Astrocyte (in vitro differentiated cells and primary cell): ENCODE measurements around the gene SPOCK1. TPM values are rescaled to one million over a fixed set of nuclear protein-coding genes. Genes with fewer than 3 reads are reported as not detected.
A peak's percentile ranks its signal among the peaks of the same experiment; 100 is the strongest.

Experiments used
- DNase-seq: peaks from one replicate; pipeline ENCODE4 v3.0.0-alpha.2; 2010; ENCODE audit warnings: low read depth
- FAIRE-seq: peaks from 2 replicates; lab custom pipeline; 2011; peaks lifted over from hg19 to GRCh38; lab: Jason Lieb, UNC
- H2AFZ ChIP-seq: 2 replicates; pipeline ENCODE4 v1.6.0; 2012; ENCODE audit warnings: low read depth, low read length, inconsistent platforms
- H3K27ac ChIP-seq: 2 replicates; pipeline ENCODE4 v1.5.1; 2011; ENCODE audit warnings: low read depth, low read length, inconsistent platforms
- H3K27me3 ChIP-seq: 2 replicates; pipeline ENCODE4 v1.6.0; 2011; ENCODE audit warnings: low read length, inconsistent platforms; ENCODE audit not compliant: insufficient read depth
- H3K36me3 ChIP-seq: 2 replicates; pipeline ENCODE4 v1.5.1; 2011; ENCODE audit warnings: low read length, inconsistent platforms; ENCODE audit not compliant: insufficient read depth
- H3K4me1 ChIP-seq: 2 replicates; pipeline ENCODE4 v1.5.1; 2011; ENCODE audit warnings: low read length, inconsistent platforms; ENCODE audit not compliant: insufficient read depth
- H3K4me2 ChIP-seq: 2 replicates; pipeline ENCODE4 v1.6.0; 2012; ENCODE audit warnings: low read length, inconsistent platforms
- H3K4me3 ChIP-seq: 2 replicates; pipeline ENCODE4 v1.5.1; 2011; ENCODE audit warnings: low read depth, mild to moderate bottlenecking, low read length, inconsistent platforms; ENCODE audit not compliant: insufficient read depth
- H3K79me2 ChIP-seq: 2 replicates; pipeline ENCODE4 v1.6.0; 2012; ENCODE audit warnings: mild to moderate bottlenecking, low read length, inconsistent platforms; ENCODE audit not compliant: insufficient read depth
- H3K9ac ChIP-seq: 2 replicates; pipeline ENCODE4 v1.6.0; 2012; ENCODE audit warnings: mild to moderate bottlenecking, low read length, inconsistent platforms
- H3K9me3 ChIP-seq: 2 replicates; pipeline ENCODE4 v1.5.1; 2012; ENCODE audit warnings: low read depth, mild to moderate bottlenecking, low read length, inconsistent platforms; ENCODE audit not compliant: insufficient read depth
- H4K20me1 ChIP-seq: 2 replicates; pipeline ENCODE4 v1.6.0; 2012; ENCODE audit warnings: low read length, inconsistent platforms; ENCODE audit not compliant: insufficient read depth
- H3K27ac Mint-ChIP-seq: one replicate; pipeline ENCODE4 v1.8.0; 2021; ENCODE audit warnings: mild to moderate bottlenecking, mixed read lengths; ENCODE audit not compliant: unreplicated experiment
- H3K27me3 Mint-ChIP-seq: one replicate; pipeline ENCODE4 v1.8.0; 2021; ENCODE audit warnings: low read depth, mixed read lengths; ENCODE audit not compliant: unreplicated experiment
- H3K36me3 Mint-ChIP-seq: one replicate; pipeline ENCODE4 v1.8.0; 2021; ENCODE audit warnings: low read depth, mixed read lengths; ENCODE audit not compliant: unreplicated experiment
- H3K4me1 Mint-ChIP-seq: one replicate; pipeline ENCODE4 v1.8.0; 2021; ENCODE audit warnings: low read depth, mixed read lengths; ENCODE audit not compliant: unreplicated experiment
- H3K4me3 Mint-ChIP-seq: one replicate; pipeline ENCODE4 v1.8.0; 2021; ENCODE audit warnings: mild to moderate bottlenecking, moderate library complexity, mixed read lengths; ENCODE audit not compliant: unreplicated experiment
- H3K9me3 Mint-ChIP-seq: one replicate; pipeline ENCODE4 v1.8.0; 2021; ENCODE audit warnings: mild to moderate bottlenecking, mixed read lengths; ENCODE audit not compliant: unreplicated experiment
- CTCF ChIP-seq: IDR thresholded peaks from 2 replicates; pipeline ENCODE4 v1.5.1; 2011; ENCODE audit warnings: low read depth, mild to moderate bottlenecking, inconsistent platforms, low read length, moderate library complexity; ENCODE audit not compliant: insufficient read depth
- EZH2 ChIP-seq: IDR thresholded peaks from 2 replicates; pipeline ENCODE4 v1.6.1; 2012; ENCODE audit warnings: mild to moderate bottlenecking, low read length, inconsistent platforms; ENCODE audit not compliant: insufficient read depth
- total RNA-seq: library from RNA; stranded (reverse); gene quantifications from 2 replicates; pipeline ENCODE4 v1.2.1, GENCODE V29; 2021

The SPOCK1 gene
- total RNA-seq, 1 donor from 2014 or later, result 53.5 TPM

GRCh38 chr5:137273511-137273910 is 225.6 kb downstream of the SPOCK1 start:
- peak; percentile 97 for FAIRE-seq
- no peak for TF ChIP-seq EZH2
- no peak for TF ChIP-seq CTCF
- peak overlapping the region; percentile 21 for H3K4me2 ChIP-seq

GRCh38 chr5:137272831-137273230 is 226.3 kb downstream of the SPOCK1 start:
- peaks cover 27% of the 10 kb centered on the region for H3K79me2 ChIP-seq
- H3K4me1 ChIP-seq, result peaks cover 9% of the 10 kb centered on the region
- H4K20me1 ChIP-seq, result peaks cover 20% of the 10 kb centered on the region
- TF ChIP-seq CTCF (no peak), EZH2 (no peak)
- peaks cover 15% of the 10 kb centered on the region for H3K4me1 Mint-ChIP-seq
- H3K9me3 ChIP-seq, result no peaks in the 10 kb centered on the region
- H3K27me3 Mint-ChIP-seq, result no peaks in the 10 kb centered on the region
- H3K27ac ChIP-seq, result no peak overlapping the region
- no peak overlapping the region for H2AFZ ChIP-seq
- FAIRE-seq (peak; percentile 26), DNase-seq (peak; percentile 70)
- H3K4me3 Mint-ChIP-seq, result no peak overlapping the region
- no peaks in the 10 kb centered on the region for H3K27me3 ChIP-seq
- H3K36me3 Mint-ChIP-seq, result peaks cover 2% of the 10 kb centered on the region
- H3K9ac ChIP-seq, result no peak overlapping the region
- no peaks in the 10 kb centered on the region for H3K36me3 ChIP-seq
- no peak overlapping the region for H3K4me2 ChIP-seq
- no peak overlapping the region for H3K4me3 ChIP-seq
- H3K27ac Mint-ChIP-seq, result no peak overlapping the region
- peaks cover 2% of the 10 kb centered on the region for H3K9me3 Mint-ChIP-seq

More at GRCh38 chr5:137273511-137273910, 225.6 kb downstream of the SPOCK1 start:
- Mint-ChIP-seq H3K9me3 (peaks cover 5% of the 10 kb centered on the region), H3K36me3 (peaks cover 2% of the 10 kb centered on the region), H3K4me1 (peaks cover 13% of the 10 kb centered on the region), H3K27ac (no peak overlapping the region), H3K27me3 (no peaks in the 10 kb centered on the region), H3K4me3 (no peak overlapping the region)
- Histone ChIP-seq H3K4me1 (peaks cover 9% of the 10 kb centered on the region), H2AFZ (no peak overlapping the region), H4K20me1 (peaks cover 24% of the 10 kb centered on the region), H3K9me3 (no peaks in the 10 kb centered on the region), H3K4me3 (no peak overlapping the region), H3K27ac (peak overlapping the region; percentile 8), H3K9ac (no peak overlapping the region), H3K27me3 (no peaks in the 10 kb centered on the region), H3K79me2 (peaks cover 33% of the 10 kb centered on the region), H3K36me3 (no peaks in the 10 kb centered on the region)
- DNase-seq, result peak; percentile 79

GRCh38 chr5:137269946-137270345 is 229.2 kb downstream of the SPOCK1 start:
- no peak overlapping the region for H2AFZ ChIP-seq
- H3K9ac ChIP-seq, result no peak overlapping the region
- peaks cover 5% of the 10 kb centered on the region for H3K79me2 ChIP-seq
- peaks cover 36% of the 10 kb centered on the region for H3K4me1 Mint-ChIP-seq
- no peaks in the 10 kb centered on the region for H3K9me3 Mint-ChIP-seq
- H3K36me3 ChIP-seq, result no peaks in the 10 kb centered on the region
- H3K4me3 Mint-ChIP-seq, result no peak overlapping the region
- no peak overlapping the region for H3K27ac Mint-ChIP-seq
- no peak for TF ChIP-seq EZH2
- TF ChIP-seq CTCF, result no peak
- no peaks in the 10 kb centered on the region for H3K9me3 ChIP-seq
- peaks cover 25% of the 10 kb centered on the region for H3K4me1 ChIP-seq
- no peaks in the 10 kb centered on the region for H3K27me3 ChIP-seq
- no peaks in the 10 kb centered on the region for H3K36me3 Mint-ChIP-seq
- no peaks in the 10 kb centered on the region for H3K27me3 Mint-ChIP-seq
- H3K4me3 ChIP-seq, result no peak overlapping the region
- no peak overlapping the region for H3K27ac ChIP-seq
- H4K20me1 ChIP-seq, result peaks cover 1% of the 10 kb centered on the region
- no peak overlapping the region for H3K4me2 ChIP-seq
- DNase-seq (no peak), FAIRE-seq (peak; percentile 13)
